ENCODE data around the gene ARMC9. TPM values are rescaled to one million over a fixed set of nuclear protein-coding genes. Genes with fewer than 3 reads are reported as not detected.

The ARMC9 gene
- total RNA-seq, 1 donor from 2014 or later, result 35.2 TPM

DNA sequence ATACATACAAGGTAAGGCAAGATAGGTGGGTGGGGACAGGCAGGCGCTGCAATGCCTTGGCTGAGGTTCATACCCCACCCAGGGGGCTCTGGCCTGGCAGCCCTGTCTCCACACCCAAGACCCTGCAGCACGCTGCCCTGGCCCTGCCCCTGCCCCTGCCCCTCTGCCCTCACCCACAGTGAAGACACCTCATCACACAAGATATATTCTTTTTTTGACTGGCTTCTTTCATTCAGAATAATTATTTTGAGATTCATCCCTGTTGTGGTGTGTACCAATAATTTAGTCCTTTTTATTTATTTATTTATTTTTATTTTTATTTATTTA, 185.6 kb downstream of the ARMC9 start:
- Mint-ChIP-seq H3K27ac (no peak overlapping the region), H3K36me3 (peaks cover 4% of the 10 kb centered on the region)
- TF ChIP-seq CTCF (conservative IDR thresholded peaks at IDR 0.05), result no peak

DNA sequence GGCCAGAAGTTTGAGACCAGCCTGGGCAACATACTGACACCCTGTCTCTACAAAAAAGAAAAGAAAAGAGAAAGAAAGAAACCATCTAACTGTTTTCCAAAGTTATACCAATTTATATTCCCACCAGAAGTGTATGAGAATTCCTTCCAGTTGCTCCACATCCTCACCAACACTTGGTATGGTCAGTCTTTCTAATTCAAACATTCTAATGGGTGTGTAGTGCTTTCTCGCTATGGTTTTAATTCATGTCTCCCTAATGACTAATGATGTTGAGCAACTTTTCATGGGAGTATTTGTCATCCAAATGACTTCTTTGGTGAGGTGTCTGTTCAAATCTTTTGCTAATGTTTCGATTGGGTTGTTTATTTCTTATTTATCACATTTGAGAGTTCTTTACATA, 186.5 kb downstream of the ARMC9 start:
- Mint-ChIP-seq H3K27me3 (no peaks in the 10 kb centered on the region), H3K4me3 (no peak overlapping the region), H3K36me3 (peaks cover 4% of the 10 kb centered on the region), H3K27ac (no peak overlapping the region), H3K9me3 (peaks cover 11% of the 10 kb centered on the region), H3K4me1 (ENCODE audit: unreplicated experiment) (no peaks in the 10 kb centered on the region)
- DNase-seq (ENCODE audit: extremely low spot score, unreplicated experiment), result no peak
- no peak for TF ChIP-seq CTCF (conservative IDR thresholded peaks at IDR 0.05)

More for the DNA sequence above, 185.6 kb downstream of the ARMC9 start:
- no peaks in the 10 kb centered on the region for H3K27me3 Mint-ChIP-seq
- H3K4me1 Mint-ChIP-seq (ENCODE audit: unreplicated experiment), result no peaks in the 10 kb centered on the region
- peaks cover 11% of the 10 kb centered on the region for H3K9me3 Mint-ChIP-seq
- DNase-seq (ENCODE audit: extremely low spot score, unreplicated experiment), result no peak
- no peak overlapping the region for H3K4me3 Mint-ChIP-seq

GRCh38 chr2:231385429-231385828, 187.0 kb downstream of the ARMC9 start:
- H3K4me1 Mint-ChIP-seq (ENCODE audit: unreplicated experiment), result no peaks in the 10 kb centered on the region
- no peaks in the 10 kb centered on the region for H3K27me3 Mint-ChIP-seq
- no peak overlapping the region for H3K4me3 Mint-ChIP-seq
- H3K27ac Mint-ChIP-seq, result no peak overlapping the region
- DNase-seq (ENCODE audit: extremely low spot score, unreplicated experiment), result no peak
- peaks cover 11% of the 10 kb centered on the region for H3K9me3 Mint-ChIP-seq
- TF ChIP-seq CTCF (conservative IDR thresholded peaks at IDR 0.05), result no peak
- peaks cover 4% of the 10 kb centered on the region for H3K36me3 Mint-ChIP-seq

DNA sequence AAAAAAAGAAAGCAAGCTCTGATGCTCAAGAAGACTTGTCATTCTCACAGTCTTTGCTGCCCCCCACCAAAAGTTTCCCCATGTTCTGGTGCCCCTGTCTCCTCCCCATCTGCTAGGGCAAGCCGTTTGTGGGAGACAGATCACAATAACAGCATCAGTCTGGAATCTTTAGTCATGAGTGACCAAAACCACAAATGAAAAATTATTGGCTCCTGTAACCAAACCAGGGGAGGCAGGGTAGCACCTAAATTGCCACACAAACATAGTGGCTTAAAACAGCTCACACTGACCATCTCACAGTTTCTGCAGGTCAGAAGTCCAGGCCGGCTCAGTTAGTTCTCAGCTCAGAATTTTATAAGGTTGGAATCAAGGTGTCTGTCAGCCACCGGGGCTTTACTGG, 188.0 kb downstream of the ARMC9 start:
- H3K4me3 Mint-ChIP-seq, result no peak overlapping the region
- peaks cover under 1% of the 10 kb centered on the region for H3K27me3 Mint-ChIP-seq
- peaks cover under 1% of the 10 kb centered on the region for H3K4me1 Mint-ChIP-seq (ENCODE audit: unreplicated experiment)
- peaks cover 4% of the 10 kb centered on the region for H3K36me3 Mint-ChIP-seq
- H3K9me3 Mint-ChIP-seq, result peaks cover 11% of the 10 kb centered on the region
- no peak for TF ChIP-seq CTCF (conservative IDR thresholded peaks at IDR 0.05)
- DNase-seq (ENCODE audit: extremely low spot score, unreplicated experiment), result no peak
- H3K27ac Mint-ChIP-seq, result no peak overlapping the region

DNA sequence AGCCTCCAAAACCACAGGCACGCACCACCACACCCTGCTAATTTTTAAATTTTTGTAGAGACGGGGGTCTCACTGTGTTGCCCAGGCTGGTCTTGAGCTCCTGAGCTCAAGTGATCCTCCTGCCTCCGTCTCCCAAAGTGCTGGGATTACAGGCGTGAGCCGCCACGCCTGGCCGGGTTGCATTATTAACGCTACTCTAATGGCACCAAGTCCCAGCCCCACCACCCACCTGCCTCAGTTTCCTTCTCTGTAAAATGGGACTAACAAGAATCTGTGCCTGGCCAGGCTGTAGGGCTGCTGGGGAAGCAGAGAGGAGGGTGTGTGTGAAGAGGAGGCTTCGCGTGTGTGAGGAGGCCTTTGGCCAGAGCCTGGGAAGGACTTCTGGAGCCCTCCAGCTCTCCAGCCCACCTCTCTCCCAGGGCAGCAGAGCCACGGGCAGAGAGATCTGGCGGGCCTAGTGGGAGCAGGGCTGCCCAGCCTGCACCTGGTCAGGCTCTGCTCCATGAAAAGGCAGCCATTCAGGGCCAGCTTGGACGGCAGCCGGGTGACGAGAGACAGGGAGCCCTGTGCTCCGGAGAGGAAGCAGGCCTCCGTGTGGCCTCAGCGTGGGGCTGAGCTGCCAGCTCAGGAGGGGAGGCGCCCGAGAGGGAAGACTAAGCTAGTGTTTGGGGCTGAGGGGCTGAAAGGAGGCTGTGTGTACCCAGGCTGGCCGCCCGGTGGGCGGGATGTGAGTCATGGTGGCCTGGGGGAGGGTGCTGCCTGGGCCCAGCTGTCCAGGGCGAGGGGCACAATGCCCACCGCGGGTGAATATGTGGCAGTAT, 189.7 kb downstream of the ARMC9 start:
- peaks cover 5% of the 10 kb centered on the region for H3K4me1 Mint-ChIP-seq (ENCODE audit: unreplicated experiment)

More for the DNA sequence above, 189.7 kb downstream of the ARMC9 start:
- Mint-ChIP-seq H3K27ac (no peak overlapping the region), H3K4me3 (no peak overlapping the region), H3K27me3 (peaks cover 4% of the 10 kb centered on the region), H3K9me3 (peaks cover 11% of the 10 kb centered on the region), H3K36me3 (peaks cover 4% of the 10 kb centered on the region)
- TF ChIP-seq CTCF (conservative IDR thresholded peaks at IDR 0.05), result no peak
- no peak for DNase-seq (ENCODE audit: extremely low spot score, unreplicated experiment)
